ENCODE data around the gene HIVEP1. TPM values are rescaled to one million over a fixed set of nuclear protein-coding genes. Genes with fewer than 3 reads are reported as not detected.

Gene HIVEP1
- total and polyA plus RNA-seq, 2 of the 13 experiments (the other 11 are each of a cell fraction or from before 2014, with no cell fraction given): 7.4 to 9.9 TPM

DNA sequence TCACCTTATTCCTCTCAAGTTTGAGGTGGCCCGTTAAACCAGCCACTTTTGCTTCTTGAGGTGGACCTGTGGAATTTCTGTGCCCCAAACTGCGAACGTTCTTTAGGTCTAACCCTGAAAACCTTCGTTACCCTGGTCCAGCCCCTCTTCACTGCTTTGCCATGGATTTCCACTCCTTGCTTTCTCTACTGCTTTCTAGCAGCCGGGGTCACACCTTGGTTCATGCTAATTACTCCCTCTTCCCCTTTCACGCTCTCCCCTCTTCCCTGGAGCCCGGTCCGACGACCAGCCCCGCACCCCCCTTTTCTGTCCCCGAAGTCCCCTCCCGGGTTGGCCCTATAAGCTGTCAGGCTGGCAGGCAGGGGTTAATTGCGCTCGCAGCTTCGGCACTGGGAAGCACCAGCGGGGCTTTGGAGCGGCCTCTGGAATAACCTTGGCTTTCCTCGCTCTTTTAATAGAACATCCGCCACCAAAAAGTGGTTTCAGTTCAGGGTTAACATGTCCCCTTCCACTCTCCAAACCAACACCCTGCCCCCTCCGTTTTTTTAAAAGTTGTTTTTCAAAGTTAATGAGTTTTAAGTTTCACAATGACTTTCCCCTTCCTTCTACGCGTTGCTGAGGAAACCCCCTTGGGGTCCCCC is 1.4 kb upstream of the HIVEP1 start (continued):
- TF ChIP-seq ELF1 (CRISPR knock-in tag; IDR thresholded peaks at IDR 0.05) (no peak), NKX3-1 (CRISPR knock-in tag; IDR thresholded peaks at IDR 0.05) (no peak), HOXD1 (CRISPR knock-in tag; IDR thresholded peaks at IDR 0.05) (no peak), FOXA3 (CRISPR knock-in tag; IDR thresholded peaks at IDR 0.05) (no peak), POLR2AphosphoS2 (IDR thresholded peaks at IDR 0.05; ENCODE audit: low read depth, low read length) (no peak), ZNF205 (CRISPR knock-in tag; IDR thresholded peaks at IDR 0.05) (no peak), ZNF331 (CRISPR knock-in tag; IDR thresholded peaks at IDR 0.05) (no peak), TOPORS (CRISPR knock-in tag; IDR thresholded peaks at IDR 0.05) (no peak), ZNF232 (CRISPR knock-in tag; IDR thresholded peaks at IDR 0.05; ENCODE audit: borderline replicate concordance) (peak; percentile 58; the same call in 1 of the 2 replicates), RNF2 (conservative IDR thresholded peaks at IDR 0.05; ENCODE audit: low read depth) (no peak; the same call in 1 of the 2 replicates), ZNF782 (CRISPR knock-in tag; IDR thresholded peaks at IDR 0.05; ENCODE audit: borderline replicate concordance) (no peak), MYC (CRISPR knock-in tag; IDR thresholded peaks at IDR 0.05; ENCODE audit: borderline replicate concordance) (peak; percentile 29; the same call in 1 of the 2 replicates), RBM22 (optimal IDR thresholded peaks at IDR 0.05; ENCODE audit: low read length) (no peak)
- TF ChIP-seq, protein P1, sequence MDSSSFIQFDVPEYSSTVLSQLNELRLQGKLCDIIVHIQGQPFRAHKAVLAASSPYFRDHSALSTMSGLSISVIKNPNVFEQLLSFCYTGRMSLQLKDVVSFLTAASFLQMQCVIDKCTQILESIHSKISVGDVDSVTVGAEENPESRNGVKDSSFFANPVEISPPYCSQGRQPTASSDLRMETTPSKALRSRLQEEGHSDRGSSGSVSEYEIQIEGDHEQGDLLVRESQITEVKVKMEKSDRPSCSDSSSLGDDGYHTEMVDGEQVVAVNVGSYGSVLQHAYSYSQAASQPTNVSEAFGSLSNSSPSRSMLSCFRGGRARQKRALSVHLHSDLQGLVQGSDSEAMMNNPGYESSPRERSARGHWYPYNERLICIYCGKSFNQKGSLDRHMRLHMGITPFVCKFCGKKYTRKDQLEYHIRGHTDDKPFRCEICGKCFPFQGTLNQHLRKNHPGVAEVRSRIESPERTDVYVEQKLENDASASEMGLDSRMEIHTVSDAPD (CRISPR knock-in tag; IDR thresholded peaks at IDR 0.05): no peak
- TF ChIP-seq, protein P2, sequence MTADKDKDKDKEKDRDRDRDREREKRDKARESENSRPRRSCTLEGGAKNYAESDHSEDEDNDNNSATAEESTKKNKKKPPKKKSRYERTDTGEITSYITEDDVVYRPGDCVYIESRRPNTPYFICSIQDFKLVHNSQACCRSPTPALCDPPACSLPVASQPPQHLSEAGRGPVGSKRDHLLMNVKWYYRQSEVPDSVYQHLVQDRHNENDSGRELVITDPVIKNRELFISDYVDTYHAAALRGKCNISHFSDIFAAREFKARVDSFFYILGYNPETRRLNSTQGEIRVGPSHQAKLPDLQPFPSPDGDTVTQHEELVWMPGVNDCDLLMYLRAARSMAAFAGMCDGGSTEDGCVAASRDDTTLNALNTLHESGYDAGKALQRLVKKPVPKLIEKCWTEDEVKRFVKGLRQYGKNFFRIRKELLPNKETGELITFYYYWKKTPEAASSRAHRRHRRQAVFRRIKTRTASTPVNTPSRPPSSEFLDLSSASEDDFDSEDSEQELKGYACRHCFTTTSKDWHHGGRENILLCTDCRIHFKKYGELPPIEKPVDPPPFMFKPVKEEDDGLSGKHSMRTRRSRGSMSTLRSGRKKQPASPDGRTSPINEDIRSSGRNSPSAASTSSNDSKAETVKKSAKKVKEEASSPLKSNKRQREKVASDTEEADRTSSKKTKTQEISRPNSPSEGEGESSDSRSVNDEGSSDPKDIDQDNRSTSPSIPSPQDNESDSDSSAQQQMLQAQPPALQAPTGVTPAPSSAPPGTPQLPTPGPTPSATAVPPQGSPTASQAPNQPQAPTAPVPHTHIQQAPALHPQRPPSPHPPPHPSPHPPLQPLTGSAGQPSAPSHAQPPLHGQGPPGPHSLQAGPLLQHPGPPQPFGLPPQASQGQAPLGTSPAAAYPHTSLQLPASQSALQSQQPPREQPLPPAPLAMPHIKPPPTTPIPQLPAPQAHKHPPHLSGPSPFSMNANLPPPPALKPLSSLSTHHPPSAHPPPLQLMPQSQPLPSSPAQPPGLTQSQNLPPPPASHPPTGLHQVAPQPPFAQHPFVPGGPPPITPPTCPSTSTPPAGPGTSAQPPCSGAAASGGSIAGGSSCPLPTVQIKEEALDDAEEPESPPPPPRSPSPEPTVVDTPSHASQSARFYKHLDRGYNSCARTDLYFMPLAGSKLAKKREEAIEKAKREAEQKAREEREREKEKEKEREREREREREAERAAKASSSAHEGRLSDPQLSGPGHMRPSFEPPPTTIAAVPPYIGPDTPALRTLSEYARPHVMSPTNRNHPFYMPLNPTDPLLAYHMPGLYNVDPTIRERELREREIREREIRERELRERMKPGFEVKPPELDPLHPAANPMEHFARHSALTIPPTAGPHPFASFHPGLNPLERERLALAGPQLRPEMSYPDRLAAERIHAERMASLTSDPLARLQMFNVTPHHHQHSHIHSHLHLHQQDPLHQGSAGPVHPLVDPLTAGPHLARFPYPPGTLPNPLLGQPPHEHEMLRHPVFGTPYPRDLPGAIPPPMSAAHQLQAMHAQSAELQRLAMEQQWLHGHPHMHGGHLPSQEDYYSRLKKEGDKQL (CRISPR knock-in tag; IDR thresholded peaks at IDR 0.05; ENCODE audit: low read depth): no peak
- TF ChIP-seq, protein P3, sequence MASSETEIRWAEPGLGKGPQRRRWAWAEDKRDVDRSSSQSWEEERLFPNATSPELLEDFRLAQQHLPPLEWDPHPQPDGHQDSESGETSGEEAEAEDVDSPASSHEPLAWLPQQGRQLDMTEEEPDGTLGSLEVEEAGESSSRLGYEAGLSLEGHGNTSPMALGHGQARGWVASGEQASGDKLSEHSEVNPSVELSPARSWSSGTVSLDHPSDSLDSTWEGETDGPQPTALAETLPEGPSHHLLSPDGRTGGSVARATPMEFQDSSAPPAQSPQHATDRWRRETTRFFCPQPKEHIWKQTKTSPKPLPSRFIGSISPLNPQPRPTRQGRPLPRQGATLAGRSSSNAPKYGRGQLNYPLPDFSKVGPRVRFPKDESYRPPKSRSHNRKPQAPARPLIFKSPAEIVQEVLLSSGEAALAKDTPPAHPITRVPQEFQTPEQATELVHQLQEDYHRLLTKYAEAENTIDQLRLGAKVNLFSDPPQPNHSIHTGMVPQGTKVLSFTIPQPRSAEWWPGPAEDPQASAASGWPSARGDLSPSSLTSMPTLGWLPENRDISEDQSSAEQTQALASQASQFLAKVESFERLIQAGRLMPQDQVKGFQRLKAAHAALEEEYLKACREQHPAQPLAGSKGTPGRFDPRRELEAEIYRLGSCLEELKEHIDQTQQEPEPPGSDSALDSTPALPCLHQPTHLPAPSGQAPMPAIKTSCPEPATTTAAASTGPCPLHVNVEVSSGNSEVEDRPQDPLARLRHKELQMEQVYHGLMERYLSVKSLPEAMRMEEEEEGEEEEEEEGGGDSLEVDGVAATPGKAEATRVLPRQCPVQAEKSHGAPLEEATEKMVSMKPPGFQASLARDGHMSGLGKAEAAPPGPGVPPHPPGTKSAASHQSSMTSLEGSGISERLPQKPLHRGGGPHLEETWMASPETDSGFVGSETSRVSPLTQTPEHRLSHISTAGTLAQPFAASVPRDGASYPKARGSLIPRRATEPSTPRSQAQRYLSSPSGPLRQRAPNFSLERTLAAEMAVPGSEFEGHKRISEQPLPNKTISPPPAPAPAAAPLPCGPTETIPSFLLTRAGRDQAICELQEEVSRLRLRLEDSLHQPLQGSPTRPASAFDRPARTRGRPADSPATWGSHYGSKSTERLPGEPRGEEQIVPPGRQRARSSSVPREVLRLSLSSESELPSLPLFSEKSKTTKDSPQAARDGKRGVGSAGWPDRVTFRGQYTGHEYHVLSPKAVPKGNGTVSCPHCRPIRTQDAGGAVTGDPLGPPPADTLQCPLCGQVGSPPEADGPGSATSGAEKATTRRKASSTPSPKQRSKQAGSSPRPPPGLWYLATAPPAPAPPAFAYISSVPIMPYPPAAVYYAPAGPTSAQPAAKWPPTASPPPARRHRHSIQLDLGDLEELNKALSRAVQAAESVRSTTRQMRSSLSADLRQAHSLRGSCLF (CRISPR knock-in tag; IDR thresholded peaks at IDR 0.05; ENCODE audit: borderline replicate concordance): no peak
- TF ChIP-seq, protein P4, sequence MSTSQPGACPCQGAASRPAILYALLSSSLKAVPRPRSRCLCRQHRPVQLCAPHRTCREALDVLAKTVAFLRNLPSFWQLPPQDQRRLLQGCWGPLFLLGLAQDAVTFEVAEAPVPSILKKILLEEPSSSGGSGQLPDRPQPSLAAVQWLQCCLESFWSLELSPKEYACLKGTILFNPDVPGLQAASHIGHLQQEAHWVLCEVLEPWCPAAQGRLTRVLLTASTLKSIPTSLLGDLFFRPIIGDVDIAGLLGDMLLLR (CRISPR knock-in tag; IDR thresholded peaks at IDR 0.05): no peak

All from HepG2 (cell line).